NOMO-1 treated with dmso at 0.1 percent for 144 hours (cell line): ENCODE results near the gene DNAH11.
A peak's percentile ranks its signal among the peaks of the same experiment; 100 is the strongest.
"Not testable (repeated sequence)": the region's sequence is repeated elsewhere in the genome, so short reads cannot be mapped to it uniquely, and the experiment has no call there.

Source experiments
- DNase-seq: peaks from one replicate; lab custom pipeline; 2025; ENCODE audit not compliant: unreplicated experiment; lab: John Stamatoyannopoulos, UW

Gene DNAH11

GRCh38 chr7:21768279-21768678 lies 225.4 kb downstream of the DNAH11 start:
- no peak for DNase-seq

- DNase-seq, result no peak
Observed at GRCh38 chr7:21771266-21771665, 228.4 kb downstream of the DNAH11 start.

- DNase-seq, result no peak
Observed at GRCh38 chr7:21771906-21772610, 229.2 kb downstream of the DNAH11 start.

- no peak for DNase-seq
Observed at GRCh38 chr7:21773326-21773725, 230.5 kb downstream of the DNAH11 start.

- DNase-seq, result peak; percentile 8
Observed at GRCh38 chr7:21777921-21778320, 235.1 kb downstream of the DNAH11 start.

- DNase-seq, result no peak
Observed at GRCh38 chr7:21778953-21779352, 236.1 kb downstream of the DNAH11 start.

GRCh38 chr7:21782996-21783395 lies 240.2 kb downstream of the DNAH11 start:
- DNase-seq, result no peak

- DNase-seq, result no peak
Observed at GRCh38 chr7:21784989-21785388, 242.2 kb downstream of the DNAH11 start.

GRCh38 chr7:21805791-21806190 lies 263.0 kb downstream of the DNAH11 start:
- DNase-seq, result no peak

- DNase-seq, result no peak
Observed at GRCh38 chr7:21806388-21806787, 263.5 kb downstream of the DNAH11 start.

GRCh38 chr7:21819048-21819447 lies 276.2 kb downstream of the DNAH11 start:
- no peak for DNase-seq

GRCh38 chr7:21828841-21829240 lies 286.0 kb downstream of the DNAH11 start:
- DNase-seq, result no peak

- no peak for DNase-seq
Observed at GRCh38 chr7:21829731-21830130, 286.9 kb downstream of the DNAH11 start.

- DNase-seq, result no peak
Observed at GRCh38 chr7:21844742-21845141, 301.9 kb downstream of the DNAH11 start.

GRCh38 chr7:21850531-21851285 lies 307.9 kb downstream of the DNAH11 start:
- no peak for DNase-seq

GRCh38 chr7:21851559-21851967 lies 308.7 kb downstream of the DNAH11 start:
- DNase-seq, result no peak

GRCh38 chr7:21865631-21866204 lies 322.9 kb downstream of the DNAH11 start:
- DNase-seq, result not testable (repeated sequence)

- no peak for DNase-seq
Observed at GRCh38 chr7:21866731-21867130, 323.9 kb downstream of the DNAH11 start.

- DNase-seq, result no peak
Observed at GRCh38 chr7:21867226-21867625, 324.4 kb downstream of the DNAH11 start.

- no peak for DNase-seq
Observed at GRCh38 chr7:21867816-21868575, 325.2 kb downstream of the DNAH11 start.

GRCh38 chr7:21868576-21868850 lies 325.7 kb downstream of the DNAH11 start:
- DNase-seq, result no peak
